GM21723 (cell line): Measurements from ENCODE around the gene EFL1.

ENCODE experiments used
- ATAC-seq: cut with Tn5 transposase; IDR thresholded peaks from one replicate; pipeline ENCODE4 v1.9.1; 2021; ENCODE audit warnings: mild to moderate bottlenecking, moderate library complexity; ENCODE audit not compliant: unreplicated experiment

Gene EFL1

DNA sequence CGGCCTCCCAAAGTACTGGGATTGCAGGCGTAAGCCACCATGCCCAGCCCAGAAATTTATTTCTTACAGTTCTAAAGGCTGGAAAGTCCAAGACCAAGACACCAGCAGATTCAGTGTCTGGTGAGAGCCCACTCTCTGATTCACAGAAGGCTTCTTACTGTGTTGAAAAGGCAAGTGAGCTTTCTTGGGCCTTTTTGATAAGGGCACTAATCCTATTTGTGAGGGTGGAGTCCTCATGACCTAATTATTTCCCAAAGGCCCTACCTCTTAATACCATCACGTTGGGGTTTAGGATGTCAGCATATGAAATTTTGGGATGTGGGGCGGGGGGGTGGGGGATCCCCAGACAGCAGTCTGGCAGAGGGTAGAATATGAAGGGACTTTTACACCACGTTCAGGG, 169.2 kb downstream of the EFL1 start:
- ATAC-seq, result no peak

DNA sequence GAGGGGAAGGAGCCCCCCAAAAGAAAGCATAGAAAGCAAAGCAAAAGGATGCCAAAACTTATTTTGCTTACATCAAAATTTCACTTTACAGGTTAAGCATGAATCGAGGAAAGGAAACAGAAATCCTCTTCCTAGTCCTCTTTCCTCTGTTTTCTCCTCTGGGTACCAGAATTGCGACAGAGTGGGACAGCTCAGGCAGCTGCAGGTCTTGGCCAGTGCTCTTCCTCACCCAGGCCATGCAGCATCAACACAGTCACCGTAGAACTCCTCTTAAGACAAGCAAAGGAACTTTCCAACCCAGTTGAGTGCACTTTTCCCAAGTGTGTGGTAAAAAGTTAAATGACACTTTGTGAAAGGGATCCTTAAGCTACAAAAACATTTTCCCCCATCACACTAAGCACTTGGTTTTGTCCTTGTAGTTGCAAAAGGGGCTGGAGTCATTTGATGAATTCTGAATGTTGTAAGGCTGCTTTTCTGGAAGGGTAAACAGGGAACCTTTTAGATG, 170.8 kb downstream of the EFL1 start:
- ATAC-seq, result no peak

DNA sequence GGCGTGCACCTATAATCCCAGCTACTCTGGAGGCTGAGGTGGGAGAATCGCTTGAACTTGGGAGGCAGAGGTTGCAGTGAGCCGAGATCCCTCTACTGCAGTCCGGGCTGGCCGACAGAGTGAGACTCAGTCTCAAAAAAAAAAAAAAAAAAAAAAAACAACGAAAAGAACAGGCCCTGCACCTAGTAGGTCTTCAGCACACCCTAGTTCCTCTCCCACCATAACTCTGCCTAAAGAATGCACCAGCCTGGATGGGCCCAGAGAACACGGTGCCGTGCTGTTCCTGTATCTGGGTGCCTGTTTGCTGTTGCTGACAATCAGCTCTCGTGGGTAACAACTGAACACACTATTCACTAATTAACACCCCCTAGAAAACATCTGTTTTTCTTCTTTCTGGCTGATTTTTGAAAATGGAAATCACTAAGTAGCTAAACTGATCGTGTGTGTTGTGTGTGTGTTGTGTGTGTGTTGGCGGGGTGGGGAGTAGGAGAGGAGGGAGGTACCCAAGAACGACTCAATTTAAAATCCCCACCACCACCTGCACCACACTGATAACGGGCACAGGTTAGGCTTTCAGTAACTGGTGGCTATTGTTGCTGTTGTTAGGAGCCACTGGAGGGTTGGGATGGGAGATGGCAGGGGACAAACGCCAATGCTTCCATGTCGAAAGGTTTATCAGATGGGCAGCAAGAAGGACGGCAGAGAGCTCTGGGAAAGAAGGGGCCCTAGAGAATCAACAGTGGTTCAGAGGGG, 176.1 kb downstream of the EFL1 start:
- no peak for ATAC-seq

DNA sequence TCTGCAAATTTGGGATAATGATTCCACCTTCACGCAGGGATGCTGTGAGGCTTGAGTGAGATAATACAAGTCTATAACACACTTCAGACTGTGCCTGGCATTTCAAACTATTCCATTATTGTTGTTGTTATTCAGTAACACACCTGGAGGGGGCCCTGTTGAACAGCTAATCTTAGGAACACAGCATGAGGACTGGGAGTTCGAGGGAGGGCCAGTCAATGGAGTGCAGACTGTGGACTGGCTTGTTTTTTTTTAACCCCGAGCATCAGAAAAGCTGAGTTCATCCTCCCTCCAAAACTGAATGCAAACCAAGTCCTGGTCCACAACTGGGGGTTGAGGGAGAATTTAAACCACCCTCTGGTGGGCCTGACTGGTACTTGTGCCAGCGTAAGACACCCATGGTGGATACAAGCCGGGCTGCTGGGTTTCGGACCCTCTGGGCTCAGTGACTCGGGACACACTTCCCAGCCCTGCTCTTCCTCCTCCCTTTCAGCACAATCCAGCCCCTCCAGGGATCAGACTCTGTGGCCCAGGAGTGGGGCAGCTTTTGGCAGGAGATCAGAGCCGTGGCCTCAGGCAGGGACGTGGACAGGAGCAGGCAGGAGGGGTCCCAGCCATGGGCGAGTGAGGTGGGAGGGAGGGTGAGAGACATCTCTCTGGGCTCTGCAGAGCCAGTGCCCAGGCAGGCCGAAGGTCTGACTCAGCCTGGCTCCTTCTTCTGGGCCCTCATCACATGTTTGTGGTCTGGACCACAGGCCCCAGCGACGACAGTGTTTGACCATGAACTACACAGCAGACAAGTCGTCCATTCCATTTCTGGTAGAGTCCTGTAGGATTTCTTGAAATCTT, 180.4 kb downstream of the EFL1 start:
- ATAC-seq, result no peak

DNA sequence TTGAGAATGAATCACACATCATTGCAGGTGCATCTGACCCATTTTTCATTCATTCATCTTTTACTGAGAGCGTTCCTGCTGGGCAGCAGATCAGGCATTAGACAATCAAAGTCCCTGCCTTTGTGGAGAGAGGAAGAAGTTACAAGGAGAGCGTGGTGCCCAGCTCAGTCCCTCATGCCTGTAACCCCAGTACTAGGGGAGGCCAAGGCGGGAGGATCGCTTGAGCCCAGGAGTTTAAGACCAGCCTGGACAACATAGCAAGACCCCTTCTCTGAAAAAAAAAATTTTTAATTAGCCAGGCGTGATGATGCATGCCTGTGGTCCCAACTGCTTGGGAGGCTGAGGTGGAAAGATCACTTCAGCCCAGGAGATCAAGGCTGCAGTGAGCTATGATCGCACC, 181.8 kb downstream of the EFL1 start:
- ATAC-seq, result no peak
